Thyroid gland (tissue), 4 donors: ENCODE results near the gene FBN2.
"Not testable (repeated sequence)": the region's sequence is repeated elsewhere in the genome, so short reads cannot be mapped to it uniquely, and the experiment has no call there.

Experiments used
- POLR2A ChIP-seq, 2 donors: fragments of 450-650 bp; IDR thresholded peaks; one replicate each; pipeline ENCODE4 v1.6.1; 2017; ENCODE audit warnings: antibody characterized with exemption in 2 of 2, mild to moderate bottlenecking in 2 of 2, moderate library complexity in 1 of 2
- TF ChIP-seq, protein P1 (sequence below), 6 experiments: fragments of 200-600 bp in 3 of 6; fragments of 450-650 bp in 3 of 6; sonication (generic) in 3 of 6; IDR thresholded peaks; one replicate each; pipeline ENCODE4 v1.5.1; 2016 to 2019; ENCODE audit warnings: antibody characterized with exemption in 6 of 6, mild to moderate bottlenecking in 2 of 6, inconsistent platforms in 1 of 6, moderate library complexity in 1 of 6

- TF ChIP-seq, protein P1, sequence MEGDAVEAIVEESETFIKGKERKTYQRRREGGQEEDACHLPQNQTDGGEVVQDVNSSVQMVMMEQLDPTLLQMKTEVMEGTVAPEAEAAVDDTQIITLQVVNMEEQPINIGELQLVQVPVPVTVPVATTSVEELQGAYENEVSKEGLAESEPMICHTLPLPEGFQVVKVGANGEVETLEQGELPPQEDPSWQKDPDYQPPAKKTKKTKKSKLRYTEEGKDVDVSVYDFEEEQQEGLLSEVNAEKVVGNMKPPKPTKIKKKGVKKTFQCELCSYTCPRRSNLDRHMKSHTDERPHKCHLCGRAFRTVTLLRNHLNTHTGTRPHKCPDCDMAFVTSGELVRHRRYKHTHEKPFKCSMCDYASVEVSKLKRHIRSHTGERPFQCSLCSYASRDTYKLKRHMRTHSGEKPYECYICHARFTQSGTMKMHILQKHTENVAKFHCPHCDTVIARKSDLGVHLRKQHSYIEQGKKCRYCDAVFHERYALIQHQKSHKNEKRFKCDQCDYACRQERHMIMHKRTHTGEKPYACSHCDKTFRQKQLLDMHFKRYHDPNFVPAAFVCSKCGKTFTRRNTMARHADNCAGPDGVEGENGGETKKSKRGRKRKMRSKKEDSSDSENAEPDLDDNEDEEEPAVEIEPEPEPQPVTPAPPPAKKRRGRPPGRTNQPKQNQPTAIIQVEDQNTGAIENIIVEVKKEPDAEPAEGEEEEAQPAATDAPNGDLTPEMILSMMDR (IDR thresholded peaks at IDR 0.05): not testable (repeated sequence)
- TF ChIP-seq POLR2A (IDR thresholded peaks at IDR 0.05): not testable (repeated sequence)
Measured at GRCh38 chr5:128503727-128504126, 34.3 kb downstream of the FBN2 start.
